Adrenal gland (tissue), 12 donors: ENCODE measurements around the gene LEKR1. TPM values are rescaled to one million over a fixed set of nuclear protein-coding genes. Genes with fewer than 3 reads are reported as not detected.

Experiments used
- DNase-seq, 7 donors: peaks; one replicate each; pipeline ENCODE4 v3.0.0-alpha.2; 2019 to 2020
- H3K27ac ChIP-seq, 5 donors: fragments of 200-600 bp; sonication (generic) in 4 of 5; 1 replicate in 3 of 5; 2 replicates in 2 of 5; pipeline versions ENCODE4 v1.5.1 to v1.8.0; 2016 to 2020; ENCODE audit warnings: mild to moderate bottlenecking in 1 of 5
- H3K27me3 ChIP-seq: fragments of 200-600 bp; 2 replicates; pipeline ENCODE4 v1.8.0; 2021
- H3K36me3 ChIP-seq, 2 donors: fragments of 200-600 bp; replicated peaks in 1 of 2; 1 replicate in 1 of 2; 2 replicates in 1 of 2; pipeline versions ENCODE4 v1.5.1 to v1.8.0; 2018 to 2022
- H3K4me1 ChIP-seq, 2 donors: fragments of 200-600 bp; replicated peaks in 1 of 2; 1 replicate in 1 of 2; 2 replicates in 1 of 2; pipeline versions ENCODE4 v1.5.1 to v1.8.0; 2018 to 2021
- H3K4me3 ChIP-seq, 4 donors: fragments of 200-600 bp; sonication (generic) in 3 of 4; one replicate each; pipeline ENCODE4 v1.5.1; 2016 to 2018
- H3K9me3 ChIP-seq, 3 donors: fragments of 200-600 bp; sonication (generic) in 1 of 3; replicated peaks in 1 of 3; 1 replicate in 2 of 3; 2 replicates in 1 of 3; pipeline versions ENCODE4 v1.5.1 to v1.8.0; 2016 to 2021
- POLR2A ChIP-seq, 2 donors: fragments of 450-650 bp; IDR thresholded peaks; one replicate each; pipeline ENCODE4 v1.6.1; 2017; ENCODE audit warnings: antibody characterized with exemption in 2 of 2, mild to moderate bottlenecking in 2 of 2, moderate library complexity in 1 of 2
- WGBS, 4 donors: extraction: QIAGEN DNeasy Blood & Tissue Kit in 2 of 4; methylation state at CpG; one replicate each; pipeline versions ENCODE4 v1.1.5 to v1.1.7; 2013 to 2017; 5-methylcytosine and 5-hydroxymethylcytosine counted together
- intact Hi-C, 2 donors: fragments of 100-400 bp; cut with DNase I; formaldehyde crosslinking; loops; one replicate each; pipeline versions ENCODE4 v1.14.1 to v1.15.0; 2022 to 2023
- polyA plus RNA-seq, 3 donors: library from polyadenylated mRNA; stranded (reverse); fragments of 200-250 nt in 2 of 3; fragments of 350-450 nt in 1 of 3; fragmentation: Illumina TruSeq in 1 of 3; extraction: RNeasy Lipid Tissue Mini Kit (QIAGEN cat#74804) in 1 of 3; gene quantifications; one replicate each; pipeline ENCODE4 v1.2.3, GENCODE V29; 2013 to 2014
- total RNA-seq, 9 donors: library from RNA; depleted of rRNA in 4 of 9; stranded (reverse); fragments of >200 nt in 4 of 9; fragments of 120-200 nt in 1 of 9; fragmentation: NEBNext Ultra II Directional in 1 of 9; extraction: Animal tissue kit (Norgen Biotek cat#: 25700) in 1 of 9; gene quantifications; one replicate each; pipeline versions ENCODE4 v1.1.0 to v1.2.4, GENCODE V29; 2013 to 2023
- TF ChIP-seq, protein P1 (sequence below), 6 experiments: fragments of 450-650 bp in 4 of 6; fragments of 200-600 bp in 2 of 6; sonication (generic) in 1 of 6; IDR thresholded peaks; 1 replicate in 5 of 6; 2 replicates in 1 of 6; pipeline versions ENCODE4 v1.5.1 to v1.8.0; 2016 to 2021; ENCODE audit warnings: antibody characterized with exemption in 6 of 6, mild to moderate bottlenecking in 2 of 6, moderate library complexity in 1 of 6
- donor health status: healthy with polysubstance abuse.
- donor health status: Bipolar disorder and iron deficiency.
- donor health status: DM: yes; HTN: yes; CAD: no.
- donor health status: DM: no; HTN: no; CAD: no.
- donor health status: DM: no; HTN: no; CAD: no.
- donor health status: DM: yes; HTN: yes; CAD: no.

The LEKR1 gene
- total and polyA plus RNA-seq, 12 donors, result 0.28 to 2.3 (median 1.5) TPM

DNA sequence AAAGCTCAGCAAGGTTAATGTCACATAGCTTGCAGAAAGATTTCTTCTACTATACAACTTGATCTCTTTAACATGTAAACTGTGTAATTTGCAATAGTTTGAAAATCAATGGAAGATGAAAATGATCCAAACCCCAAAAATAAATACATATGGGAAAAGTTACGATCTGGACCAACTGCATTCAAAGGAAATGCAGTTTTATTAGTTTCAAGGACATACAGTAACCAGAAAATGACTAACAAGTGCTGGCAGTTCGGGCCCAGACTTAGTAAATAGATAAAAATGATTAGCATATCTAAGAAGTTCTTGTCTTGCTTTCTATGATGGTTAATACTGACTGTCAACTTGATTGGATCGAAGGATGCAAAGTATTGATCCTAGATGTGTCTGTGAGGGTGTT lies 37.3 kb upstream of the LEKR1 start:
- TF ChIP-seq, protein P1, sequence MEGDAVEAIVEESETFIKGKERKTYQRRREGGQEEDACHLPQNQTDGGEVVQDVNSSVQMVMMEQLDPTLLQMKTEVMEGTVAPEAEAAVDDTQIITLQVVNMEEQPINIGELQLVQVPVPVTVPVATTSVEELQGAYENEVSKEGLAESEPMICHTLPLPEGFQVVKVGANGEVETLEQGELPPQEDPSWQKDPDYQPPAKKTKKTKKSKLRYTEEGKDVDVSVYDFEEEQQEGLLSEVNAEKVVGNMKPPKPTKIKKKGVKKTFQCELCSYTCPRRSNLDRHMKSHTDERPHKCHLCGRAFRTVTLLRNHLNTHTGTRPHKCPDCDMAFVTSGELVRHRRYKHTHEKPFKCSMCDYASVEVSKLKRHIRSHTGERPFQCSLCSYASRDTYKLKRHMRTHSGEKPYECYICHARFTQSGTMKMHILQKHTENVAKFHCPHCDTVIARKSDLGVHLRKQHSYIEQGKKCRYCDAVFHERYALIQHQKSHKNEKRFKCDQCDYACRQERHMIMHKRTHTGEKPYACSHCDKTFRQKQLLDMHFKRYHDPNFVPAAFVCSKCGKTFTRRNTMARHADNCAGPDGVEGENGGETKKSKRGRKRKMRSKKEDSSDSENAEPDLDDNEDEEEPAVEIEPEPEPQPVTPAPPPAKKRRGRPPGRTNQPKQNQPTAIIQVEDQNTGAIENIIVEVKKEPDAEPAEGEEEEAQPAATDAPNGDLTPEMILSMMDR (IDR thresholded peaks at IDR 0.05), result no peak
- TF ChIP-seq POLR2A (IDR thresholded peaks at IDR 0.05), result no peak
- WGBS, 4 donors, result 53 to 64% (median 56%) methylated on average over 3 of the region's 3 CpGs
- Histone ChIP-seq H3K4me1 (peaks cover 0 to 13% of the 10 kb centered on the region in 2 donors), H3K4me3 (no peak overlapping the region), H3K36me3 (no peaks in the 10 kb centered on the region), H3K27ac (no peak overlapping the region), H3K27me3 (no peaks in the 10 kb centered on the region), H3K9me3 (no peaks in the 10 kb centered on the region)
- intact Hi-C loops, result no loop called here
- no peak for DNase-seq

DNA sequence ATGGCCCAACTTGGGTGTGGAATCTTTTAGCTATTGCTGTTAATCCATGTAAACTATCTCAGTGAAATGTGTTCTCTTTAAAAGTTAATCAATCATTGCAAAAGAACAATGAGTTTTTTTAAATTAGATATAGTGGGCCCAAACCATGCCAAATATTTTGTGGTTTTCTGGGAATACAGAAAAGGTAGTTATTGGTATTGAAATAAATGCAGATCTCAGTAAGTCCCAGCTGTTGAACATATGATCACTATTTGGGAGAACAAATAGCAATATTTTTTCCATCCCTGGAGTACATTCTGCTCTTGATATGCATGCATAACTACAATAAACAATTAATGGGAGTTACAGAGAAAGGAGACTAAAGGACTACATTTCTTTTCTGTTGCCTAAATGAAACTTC lies 36.0 kb upstream of the LEKR1 start:
- intact Hi-C loops, result no loop called here
- no peak for DNase-seq

DNA sequence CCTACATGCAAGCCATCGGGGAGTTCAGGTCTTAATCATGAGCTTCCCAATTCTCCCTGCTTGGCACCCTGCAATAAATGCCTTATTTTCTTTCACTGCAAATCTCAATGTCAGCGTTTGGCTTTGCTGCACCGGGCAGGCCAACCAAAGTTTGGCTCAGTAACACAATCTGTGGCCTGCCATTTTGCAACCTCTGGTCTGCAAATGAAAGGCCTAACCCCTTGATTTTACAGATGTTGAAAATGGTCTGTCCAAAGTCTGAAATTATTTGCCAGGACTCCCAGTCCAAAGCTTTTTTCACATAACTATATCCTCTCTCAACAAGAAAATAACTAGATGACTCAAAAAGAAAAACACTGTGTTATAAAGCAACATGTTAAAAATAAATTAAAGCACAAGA lies 34.0 kb upstream of the LEKR1 start:
- intact Hi-C loops, result no loop called here

More for the DNA sequence above, 36.0 kb upstream of the LEKR1 start:
- no peaks in the 10 kb centered on the region for H3K36me3 ChIP-seq
- H3K27ac ChIP-seq, result no peak overlapping the region
- H3K9me3 ChIP-seq, result no peaks in the 10 kb centered on the region
- H3K4me1 ChIP-seq, result peaks cover 0 to 13% of the 10 kb centered on the region in 2 donors
- H3K4me3 ChIP-seq, result no peak overlapping the region
- no peaks in the 10 kb centered on the region for H3K27me3 ChIP-seq
- TF ChIP-seq POLR2A (IDR thresholded peaks at IDR 0.05), result no peak
- TF ChIP-seq, protein P1 (IDR thresholded peaks at IDR 0.05), result no peak

DNA sequence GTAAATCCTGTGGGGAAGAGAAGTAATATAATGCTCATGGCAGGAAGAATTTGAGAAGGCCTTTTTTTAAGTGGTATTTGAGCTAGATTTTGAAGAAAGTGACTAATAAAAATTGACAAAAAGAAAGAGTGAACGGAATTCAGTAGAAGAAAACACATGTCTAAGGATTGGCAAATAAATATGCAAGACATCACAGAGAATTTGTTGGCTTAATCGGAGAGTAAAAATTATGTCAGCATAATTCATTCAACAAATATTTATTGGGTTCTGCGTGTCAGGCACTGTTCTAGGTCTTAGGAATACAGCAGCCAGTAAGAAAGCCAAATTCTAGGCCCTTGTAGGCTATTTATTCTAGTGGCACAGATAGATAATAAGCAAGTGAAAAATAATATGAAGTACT lies 33.6 kb upstream of the LEKR1 start:
- Histone ChIP-seq H3K4me1 (peaks cover 0 to 13% of the 10 kb centered on the region in 2 donors), H3K4me3 (no peak overlapping the region), H3K36me3 (no peaks in the 10 kb centered on the region), H3K9me3 (no peaks in the 10 kb centered on the region), H3K27ac (no peak overlapping the region), H3K27me3 (no peaks in the 10 kb centered on the region)
- intact Hi-C loops, result no loop called here
- TF ChIP-seq, protein P1 (IDR thresholded peaks at IDR 0.05), result no peak
- no peak for TF ChIP-seq POLR2A (IDR thresholded peaks at IDR 0.05)
- 51 to 63% (median 55%) methylated on average over 3 of the region's 3 CpGs for WGBS, 4 donors
- DNase-seq, result no peak

More for the DNA sequence above, 34.0 kb upstream of the LEKR1 start:
- H3K27me3 ChIP-seq, result no peaks in the 10 kb centered on the region
- H3K27ac ChIP-seq, result no peak overlapping the region
- H3K36me3 ChIP-seq, result no peaks in the 10 kb centered on the region
- H3K4me1 ChIP-seq, result peaks cover 0 to 13% of the 10 kb centered on the region in 2 donors
- no peak overlapping the region for H3K4me3 ChIP-seq
- TF ChIP-seq, protein P1 (IDR thresholded peaks at IDR 0.05), result no peak
- TF ChIP-seq POLR2A (IDR thresholded peaks at IDR 0.05), result no peak
- DNase-seq, result no peak
- 93 to 96% (median 96%) methylated on average over 3 of the region's 3 CpGs for WGBS, 4 donors
- H3K9me3 ChIP-seq, result no peaks in the 10 kb centered on the region
